H1 (cell line): ENCODE results near the gene DDX50. TPM values are rescaled to one million over a fixed set of nuclear protein-coding genes. Genes with fewer than 3 reads are reported as not detected.

Experiments
- CTCF ChIA-PET: fragments of 300-600 bp; sonication (Branson Sonifier 250); formaldehyde crosslinking; loops from one replicate; lab custom pipeline; 2021; ENCODE audit not compliant: partially characterized antibody; lab: Charles Lee
- POLR2A ChIA-PET: fragments of 300-600 bp; sonication (Branson Sonifier 250); formaldehyde crosslinking; loops from one replicate; lab custom pipeline; 2021; ENCODE audit warnings: inconsistent platforms; ENCODE audit not compliant: partially characterized antibody; lab: Charles Lee
- DNase-seq, 2 experiments: peaks; one replicate each; pipeline versions ENCODE4 v3.0.0 to v3.0.0-alpha.2; 2010 to 2022; ENCODE audit warnings: low spot score in 2 of 2, low read depth in 1 of 2, mixed read lengths in 1 of 2
- FAIRE-seq: peaks from 2 replicates; lab custom pipeline; 2011; peaks lifted over from hg19 to GRCh38; lab: Jason Lieb, UNC
- H2AFZ ChIP-seq: 2 replicates; pipeline ENCODE4 v1.8.1; 2012; ENCODE audit warnings: low read length, inconsistent platforms
- H2AK5ac ChIP-seq: 2 replicates; pipeline ENCODE4 v1.6.1; 2013; ENCODE audit warnings: low read depth, low read length
- H2BK120ac ChIP-seq: replicated peaks from 2 replicates; pipeline ENCODE3; 2013; ENCODE audit warnings: low read depth, low read length, inconsistent platforms
- H2BK12ac ChIP-seq: 2 replicates; pipeline ENCODE4 v1.6.1; 2013; ENCODE audit warnings: low read depth, low read length
- H2BK15ac ChIP-seq: 2 replicates; pipeline ENCODE4 v1.6.1; 2013; ENCODE audit warnings: low read length
- H2BK20ac ChIP-seq: 2 replicates; pipeline ENCODE4 v1.6.1; 2013; ENCODE audit warnings: low read length
- H2BK5ac ChIP-seq: 2 replicates; pipeline ENCODE4 v1.6.1; 2013; ENCODE audit warnings: low read depth, low read length
- H3K14ac ChIP-seq: 2 replicates; pipeline ENCODE4 v1.6.1; 2013; ENCODE audit warnings: inconsistent platforms; ENCODE audit not compliant: insufficient read length
- H3K18ac ChIP-seq: 2 replicates; pipeline ENCODE4 v1.6.1; 2013; ENCODE audit warnings: low read length; ENCODE audit errors: extremely low read depth
- H3K23ac ChIP-seq: 2 replicates; pipeline ENCODE4 v1.6.1; 2013; ENCODE audit warnings: inconsistent platforms; ENCODE audit not compliant: insufficient read length
- H3K23me2 ChIP-seq: 2 replicates; pipeline ENCODE4 v1.6.1; 2013; ENCODE audit warnings: low read depth, low read length
- H3K27ac ChIP-seq: 2 replicates; pipeline ENCODE4 v1.6.1; 2011; ENCODE audit warnings: low read depth, low read length, inconsistent platforms
- H3K27me3 ChIP-seq, 4 experiments: replicated peaks in 1 of 4; 1 replicate in 1 of 4; 2 replicates in 3 of 4; pipeline versions ENCODE4 v1.6.1 to v1.8.1; 2011 to 2013; ENCODE audit warnings: low read length in 3 of 4, mild to moderate bottlenecking in 3 of 4, inconsistent platforms in 2 of 4, mixed read lengths in 2 of 4, moderate library complexity in 1 of 4; ENCODE audit not compliant: control insufficient read depth in 3 of 4, insufficient read depth in 3 of 4; ENCODE audit errors: extremely low read depth in 1 of 4
- H3K36me3 ChIP-seq, 4 experiments: 2 replicates each; pipeline versions ENCODE4 v1.6.1 to v1.8.1; 2011 to 2013; ENCODE audit warnings: mild to moderate bottlenecking in 4 of 4, low read length in 3 of 4, moderate library complexity in 2 of 4, control low read depth in 1 of 4, inconsistent platforms in 1 of 4; ENCODE audit not compliant: insufficient read depth in 4 of 4, control insufficient read depth in 2 of 4
- H3K4ac ChIP-seq: replicated peaks from 2 replicates; pipeline ENCODE3; 2013; ENCODE audit warnings: low read length, low read depth, mixed read lengths, inconsistent platforms; ENCODE audit not compliant: insufficient read length
- H3K4me1 ChIP-seq, 4 experiments: replicated peaks in 1 of 4; 1 replicate in 1 of 4; 2 replicates in 3 of 4; pipeline versions ENCODE4 v1.6.1 to v1.8.1; 2011 to 2013; ENCODE audit warnings: low read length in 3 of 4, inconsistent platforms in 2 of 4, mixed read lengths in 1 of 4; ENCODE audit not compliant: insufficient read depth in 4 of 4, control insufficient read depth in 3 of 4
- H3K4me2 ChIP-seq, 2 experiments: 2 replicates each; pipeline versions ENCODE4 v1.6.1 to v1.8.1; 2011 to 2013; ENCODE audit warnings: low read depth in 2 of 2, low read length in 2 of 2, control low read depth in 1 of 2, inconsistent platforms in 1 of 2, mild to moderate bottlenecking in 1 of 2; ENCODE audit not compliant: insufficient read depth in 1 of 2
- H3K4me3 ChIP-seq, 4 experiments: fragments of 200-600, 300-600 bp in 1 of 4; sonication (generic), shearing (Covaris generic), sonication (Bioruptor Twin) in 1 of 4; 2 replicates each; pipeline versions ENCODE4 v1.5.1 to v1.8.1; 2011 to 2016; ENCODE audit warnings: low read length in 4 of 4, low read depth in 3 of 4, control low read depth in 2 of 4, inconsistent platforms in 2 of 4, mild to moderate bottlenecking in 2 of 4, mixed read lengths in 1 of 4, moderate library complexity in 1 of 4; ENCODE audit not compliant: insufficient read depth in 2 of 4; ENCODE audit errors: extremely low read depth in 1 of 4
- H3K56ac ChIP-seq: replicated peaks from 2 replicates; pipeline ENCODE3; 2013; ENCODE audit warnings: low read depth, mild to moderate bottlenecking, mixed read lengths, low read length, inconsistent platforms; ENCODE audit not compliant: insufficient read length
- H3K79me1 ChIP-seq: 2 replicates; pipeline ENCODE4 v1.6.1; 2013; ENCODE audit warnings: low read depth, low read length, control low read depth
- H3K79me2 ChIP-seq, 2 experiments: 2 replicates each; pipeline versions ENCODE4 v1.6.1 to v1.8.1; 2012 to 2013; ENCODE audit warnings: low read length in 2 of 2, mild to moderate bottlenecking in 2 of 2, inconsistent platforms in 1 of 2; ENCODE audit not compliant: insufficient read depth in 2 of 2, control insufficient read depth in 1 of 2
- H3K9ac ChIP-seq, 4 experiments: replicated peaks in 1 of 4; 1 replicate in 1 of 4; 2 replicates in 3 of 4; pipeline versions ENCODE4 v1.6.1 to v1.8.1; 2011 to 2013; ENCODE audit warnings: low read depth in 3 of 4, low read length in 3 of 4, control low read depth in 2 of 4, mild to moderate bottlenecking in 2 of 4, moderate library complexity in 2 of 4, inconsistent platforms in 1 of 4; ENCODE audit errors: extremely low read depth in 1 of 4
- H3K9me3 ChIP-seq, 2 experiments: 2 replicates each; pipeline versions ENCODE4 v1.6.1 to v1.8.1; 2012 to 2013; ENCODE audit warnings: mild to moderate bottlenecking in 2 of 2, moderate library complexity in 2 of 2, control low read depth in 1 of 2, inconsistent platforms in 1 of 2, low read depth in 1 of 2, low read length in 1 of 2, mixed read lengths in 1 of 2; ENCODE audit not compliant: insufficient read depth in 2 of 2
- H4K20me1 ChIP-seq, 2 experiments: replicated peaks in 1 of 2; 2 replicates each; pipeline versions ENCODE3 to v1.8.1; 2011 to 2013; ENCODE audit warnings: inconsistent platforms in 2 of 2, low read length in 2 of 2, mild to moderate bottlenecking in 1 of 2; ENCODE audit not compliant: insufficient read depth in 2 of 2, control insufficient read depth in 1 of 2
- H4K5ac ChIP-seq: 2 replicates; pipeline ENCODE4 v1.6.1; 2013; ENCODE audit warnings: low read length, low read depth, mixed read lengths, inconsistent platforms; ENCODE audit not compliant: insufficient read length
- H4K8ac ChIP-seq: 2 replicates; pipeline ENCODE4 v1.8.0; 2013; ENCODE audit warnings: mild to moderate bottlenecking, moderate library complexity, low read length, inconsistent platforms; ENCODE audit not compliant: insufficient read depth; ENCODE audit errors: extremely low read depth
- H4K91ac ChIP-seq: replicated peaks from 2 replicates; pipeline ENCODE3; 2013; ENCODE audit warnings: low read length, mixed read lengths, inconsistent platforms; ENCODE audit not compliant: insufficient read length
- BCL11A ChIP-seq, 2 experiments: IDR thresholded peaks; one replicate each; pipeline ENCODE4 v1.6.1; 2011; ENCODE audit warnings: low read depth in 2 of 2, low read length in 2 of 2, mild to moderate bottlenecking in 2 of 2
- BRCA1 ChIP-seq: IDR thresholded peaks from 2 replicates; pipeline ENCODE4 v1.6.1; 2012; ENCODE audit warnings: low read depth, low read length, improper control_type of control experiment
- CHD1 ChIP-seq: IDR thresholded peaks from 2 replicates; pipeline ENCODE4 v1.6.1; 2012; ENCODE audit warnings: low read depth, low read length, improper control_type of control experiment
- FOSL1 ChIP-seq: IDR thresholded peaks from 2 replicates; pipeline ENCODE4 v1.6.1; 2011; ENCODE audit warnings: mild to moderate bottlenecking, low read depth, low read length, moderate library complexity; ENCODE audit not compliant: insufficient read depth
- GTF2F1 ChIP-seq: IDR thresholded peaks from 2 replicates; pipeline ENCODE4 v1.6.1; 2012; ENCODE audit warnings: low read depth, low read length, improper control_type of control experiment, borderline replicate concordance
- HDAC6 ChIP-seq: IDR thresholded peaks from one replicate; pipeline ENCODE4 v1.7.1; 2012; ENCODE audit warnings: low read depth, mild to moderate bottlenecking, inconsistent platforms, low read length, moderate library complexity
- PHF8 ChIP-seq: fragments of 200-600 bp; sonication (generic); conservative IDR thresholded peaks from 2 replicates; pipeline ENCODE4 v1.7.1; 2012; ENCODE audit warnings: low read depth, mild to moderate bottlenecking, inconsistent platforms, low read length, moderate library complexity
- POLR2A ChIP-seq, 2 experiments: IDR thresholded peaks; 1 replicate in 1 of 2; 2 replicates in 1 of 2; pipeline ENCODE4 v1.6.1; 2011; ENCODE audit warnings: low read depth in 2 of 2, low read length in 2 of 2, mild to moderate bottlenecking in 2 of 2; ENCODE audit errors: control extremely low read depth in 1 of 2
- RAD21 ChIP-seq, 2 experiments: IDR thresholded peaks in 1 of 2; conservative IDR thresholded peaks in 1 of 2; 2 replicates each; pipeline ENCODE4 v1.6.1; 2011; ENCODE audit warnings: low read depth in 2 of 2, low read length in 2 of 2, improper control_type of control experiment in 1 of 2, inconsistent platforms in 1 of 2, mild to moderate bottlenecking in 1 of 2, moderate library complexity in 1 of 2
- RXRA ChIP-seq: IDR thresholded peaks from 2 replicates; pipeline ENCODE4 v1.6.1; 2011; ENCODE audit warnings: low read depth, mild to moderate bottlenecking, low read length, moderate library complexity; ENCODE audit not compliant: insufficient read depth
- SAP30 ChIP-seq: fragments of 300-600 bp; sonication (generic); IDR thresholded peaks from 2 replicates; pipeline ENCODE4 v1.7.1; 2012; ENCODE audit warnings: low read length, moderate library complexity, mild to moderate bottlenecking, inconsistent platforms; ENCODE audit not compliant: insufficient read depth, insufficient replicate concordance
- SIRT6 ChIP-seq: IDR thresholded peaks from one replicate; pipeline ENCODE4 v1.7.1; 2012; ENCODE audit warnings: low read length, inconsistent platforms
- TEAD4 ChIP-seq: IDR thresholded peaks from 2 replicates; pipeline ENCODE4 v1.6.1; 2012; ENCODE audit warnings: low read depth, low read length, inconsistent platforms, mixed read lengths
- WGBS, 2 experiments: shearing (Covaris generic) in 1 of 2; methylation state at CpG; one replicate each; pipeline versions ENCODE4 v1.1.6 to v1.1.7; 2013 to 2015; ENCODE audit warnings: low lambda C conversion rate in 2 of 2, mixed read lengths in 2 of 2, inconsistent platforms in 1 of 2, low coverage in 1 of 2, missing lambda C conversion rate in 1 of 2; ENCODE audit not compliant: insufficient replicate concordance in 2 of 2, insufficient coverage in 1 of 2, insufficient read length in 1 of 2; ENCODE audit errors: extremely low coverage in 1 of 2, missing lambda C conversion rate in 1 of 2; 5-methylcytosine and 5-hydroxymethylcytosine counted together
- polyA plus RNA-seq, 7 experiments: library from polyadenylated mRNA; depleted of rRNA in 3 of 7; stranded (reverse) in 5 of 7; unstranded in 2 of 7; fragments of >200 nt in 5 of 7; fragments of 200-250 nt in 2 of 7; gene quantifications; 1 replicate in 5 of 7; 2 replicates in 1 of 7; 4 replicates in 1 of 7; pipeline versions ENCODE4 v1.2.1 to v1.2.3, GENCODE V29; 2011 to 2013; ENCODE audit warnings: missing spikeins in 2 of 7, mixed read lengths in 2 of 7
- total RNA-seq: library from RNA; stranded (reverse); fragmentation: NEBNext Ultra II Directional; extraction: Animal tissue kit (Norgen Biotek cat#: 25700); gene quantifications from 2 replicates; pipeline ENCODE4 v1.2.1, GENCODE V29; 2021
- TF ChIP-seq, protein P1 (sequence below): IDR thresholded peaks from 2 replicates; pipeline ENCODE4 v1.6.1; 2012; ENCODE audit warnings: inconsistent platforms

Gene DDX50
- total and polyA plus RNA-seq, 2 of the 8 experiments (the other 6 are each of a cell fraction or from before 2014, with no cell fraction given): 20.0 to 36.5 TPM

DNA sequence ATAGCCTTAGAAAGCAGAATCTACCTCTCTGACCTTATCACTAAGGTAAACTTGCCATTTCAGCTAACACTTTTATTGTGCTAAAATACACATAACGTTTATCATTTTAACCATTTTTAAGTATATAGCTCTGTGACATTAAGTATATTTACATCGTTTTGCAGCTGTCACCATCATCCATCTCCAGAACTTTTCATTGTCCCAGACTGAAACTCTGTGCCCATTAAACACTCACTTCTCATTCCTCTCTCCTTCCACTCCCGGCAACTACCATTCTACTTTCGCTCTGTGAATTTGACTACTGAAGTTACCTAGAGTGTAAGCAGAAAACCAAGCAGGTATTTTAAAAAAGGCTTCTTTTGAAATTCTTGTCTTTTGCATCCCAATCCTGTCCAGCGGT, 1.3 kb downstream of the DDX50 start:
- CTCF ChIA-PET: no interaction called here
- H3K23me2 ChIP-seq: peaks cover 6% of the 10 kb centered on the region
- no peak overlapping the region for H2BK20ac ChIP-seq
- no peak overlapping the region for H3K56ac ChIP-seq
- no peaks in the 10 kb centered on the region for H3K9me3 ChIP-seq
- H3K79me2 ChIP-seq: peaks cover 0 to 40% of the 10 kb centered on the region in 2 experiments; a peak in 3 of 4 replicates
- no peak overlapping the region for H2AFZ ChIP-seq
- no peaks in the 10 kb centered on the region for H4K20me1 ChIP-seq
- H2BK15ac ChIP-seq: no peak overlapping the region
- WGBS, 2 experiments: 74% methylated on average over 5 of the region's 5 CpGs; no CpG with 5 or more reads in 1 of the 2 experiments
- peaks cover 4% of the 10 kb centered on the region; the same call in 1 of the 2 replicates for H3K79me1 ChIP-seq
- no peak overlapping the region for H3K27ac ChIP-seq
- no peak for FAIRE-seq
- no peak overlapping the region for H3K14ac ChIP-seq
- peaks cover 0 to 6% (median 4%) of the 10 kb centered on the region in 4 experiments; a peak in 5 of 7 replicates for H3K4me1 ChIP-seq
- no peaks in the 10 kb centered on the region for H3K27me3 ChIP-seq
- H3K18ac ChIP-seq: no peak overlapping the region
- no peak overlapping the region for H4K5ac ChIP-seq
- no peak overlapping the region for H3K9ac ChIP-seq
- DNase-seq: no peak
- peaks cover 0 to 12% (median 4%) of the 10 kb centered on the region in 4 experiments; a peak in 3 of 8 replicates for H3K36me3 ChIP-seq
- POLR2A ChIA-PET: interaction anchor here (1.8 kb wide), 1 partner anchor 75 kb away, joined by 4 read pairs; the partner anchor contains the start of gene STOX1
- H3K4ac ChIP-seq: no peak overlapping the region
- no peak overlapping the region for H2BK5ac ChIP-seq
- no peak overlapping the region for H2BK120ac ChIP-seq
- no peak overlapping the region for H2AK5ac ChIP-seq
- no peak overlapping the region for H3K23ac ChIP-seq
- no peak overlapping the region for H4K8ac ChIP-seq
- H3K4me3 ChIP-seq: peak overlapping the region in 3 of 4 experiments; percentile 86 to 92 (median 89); a peak in 5 of 8 replicates
- no peak overlapping the region for H4K91ac ChIP-seq
- peak overlapping the region; percentile 74 to 82; a peak in 2 of 4 replicates for H3K4me2 ChIP-seq
- H2BK12ac ChIP-seq: no peak overlapping the region
- TF ChIP-seq BCL11A (IDR thresholded peaks at IDR 0.05; ENCODE audit: low read depth in 2 of 2, low read length in 2 of 2) (no peak), BRCA1 (no peak), FOSL1 (no peak), HDAC6 (no peak), SAP30 (no peak), CHD1 (no peak), POLR2A (IDR thresholded peaks at IDR 0.05; ENCODE audit: control extremely low read depth in 1 of 2, low read depth in 2 of 2, low read length in 2 of 2) (no peak), RXRA (no peak), SIRT6 (no peak), RAD21 (IDR thresholded peaks at IDR 0.05 in 1 of 2, conservative IDR thresholded peaks at IDR 0.05 in 1 of 2; ENCODE audit: low read depth in 2 of 2, low read length in 2 of 2) (no peak), GTF2F1 (no peak), TEAD4 (no peak), PHF8 (no peak)
- TF ChIP-seq, protein P1, sequence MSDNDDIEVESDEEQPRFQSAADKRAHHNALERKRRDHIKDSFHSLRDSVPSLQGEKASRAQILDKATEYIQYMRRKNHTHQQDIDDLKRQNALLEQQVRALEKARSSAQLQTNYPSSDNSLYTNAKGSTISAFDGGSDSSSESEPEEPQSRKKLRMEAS: no peak
